GM18873 (cell line): Measurements from ENCODE around the gene ZNF865.

Source experiments
- ATAC-seq: cut with Tn5 transposase; IDR thresholded peaks from one replicate; pipeline ENCODE4 v1.9.1; 2021; ENCODE audit warnings: mild to moderate bottlenecking, moderate library complexity, moderate number of reproducible peaks; ENCODE audit not compliant: unreplicated experiment, low FRiP score

Gene ZNF865

DNA sequence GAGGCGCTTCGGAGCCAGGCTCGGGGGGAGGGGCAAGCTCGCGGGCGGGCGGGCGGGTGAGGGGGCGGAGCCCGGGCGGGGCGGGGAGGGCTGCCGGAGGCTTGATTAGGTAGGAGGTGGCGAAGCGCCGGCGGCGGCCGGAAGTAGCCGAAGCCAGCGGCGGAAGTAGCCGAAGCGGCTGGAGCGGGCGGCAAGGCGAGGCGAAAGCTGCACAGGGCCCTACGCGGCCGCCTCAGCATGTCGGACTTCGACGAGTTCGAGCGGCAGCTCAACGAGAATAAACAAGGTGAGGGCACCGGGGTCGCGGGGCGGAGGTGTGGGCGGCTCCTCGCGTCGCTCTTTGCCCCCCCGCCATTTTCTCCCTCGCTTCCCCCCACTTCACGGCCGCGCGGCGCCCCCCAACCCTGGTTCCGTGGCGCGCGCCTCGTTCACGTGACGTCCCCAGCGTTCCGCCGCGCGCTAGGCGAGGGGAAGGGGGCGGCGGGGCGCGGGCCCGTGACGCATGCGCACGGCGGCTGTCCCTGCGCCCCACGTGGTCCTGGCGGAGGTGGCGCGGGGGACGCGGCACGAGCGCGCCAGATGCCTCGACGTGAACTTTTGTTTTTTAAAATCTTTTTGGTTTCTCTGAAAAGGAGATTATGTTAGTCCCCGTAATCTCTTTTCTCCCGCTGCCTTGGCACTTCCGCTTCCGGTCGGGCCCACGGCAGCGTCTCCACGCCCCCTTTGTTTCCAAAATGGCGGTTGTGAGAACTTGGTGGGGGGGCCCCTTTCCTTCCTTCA is 49.6 kb downstream of the ZNF865 start, which contains the start of gene U2AF2:
Gene U2AF2, plus strand, starts transcription at position 168 of the 780 bp plus-strand sequence. Its CDS starts 70 bp downstream, at position 238.
- peak; percentile 27 for ATAC-seq

DNA sequence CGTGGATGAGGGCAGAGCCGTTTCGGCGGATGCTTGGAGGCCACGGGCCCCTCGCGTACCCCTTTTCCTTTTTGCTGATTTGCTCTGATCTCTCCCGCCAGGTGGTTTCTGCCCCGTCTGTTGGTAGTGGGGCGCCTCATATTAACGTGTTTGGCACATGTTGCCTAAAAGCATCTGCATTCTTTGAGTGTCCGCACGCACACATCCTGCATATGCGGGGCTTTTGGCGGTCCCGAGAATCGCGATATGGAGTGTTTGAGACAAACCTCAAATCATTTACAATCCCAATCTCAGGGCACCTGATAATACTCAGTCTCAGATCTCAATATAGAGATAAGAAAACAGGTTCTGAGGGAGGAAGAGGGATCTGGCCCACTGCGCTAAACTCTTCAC is 50.2 kb downstream of the ZNF865 start:
- no peak for ATAC-seq

DNA sequence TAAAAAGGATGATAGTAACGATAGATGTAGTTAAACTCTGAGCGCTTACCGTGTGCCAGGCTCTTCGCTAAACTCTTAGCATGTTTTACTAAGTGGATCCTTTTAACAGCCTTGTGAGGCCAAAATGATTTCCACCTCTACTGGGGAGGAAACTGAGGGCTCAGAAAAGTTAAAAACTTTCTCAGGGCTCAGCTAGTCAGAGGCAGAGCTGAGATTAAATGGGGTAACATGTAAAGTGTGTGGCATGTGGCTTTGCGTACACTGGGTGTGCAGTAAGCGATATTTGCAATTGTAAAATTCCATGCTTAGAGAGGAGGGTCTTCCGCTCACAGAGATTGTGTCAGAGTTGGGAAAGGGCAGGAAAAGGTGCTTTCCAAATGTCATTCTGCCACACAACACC is 51.1 kb downstream of the ZNF865 start:
- no peak for ATAC-seq

DNA sequence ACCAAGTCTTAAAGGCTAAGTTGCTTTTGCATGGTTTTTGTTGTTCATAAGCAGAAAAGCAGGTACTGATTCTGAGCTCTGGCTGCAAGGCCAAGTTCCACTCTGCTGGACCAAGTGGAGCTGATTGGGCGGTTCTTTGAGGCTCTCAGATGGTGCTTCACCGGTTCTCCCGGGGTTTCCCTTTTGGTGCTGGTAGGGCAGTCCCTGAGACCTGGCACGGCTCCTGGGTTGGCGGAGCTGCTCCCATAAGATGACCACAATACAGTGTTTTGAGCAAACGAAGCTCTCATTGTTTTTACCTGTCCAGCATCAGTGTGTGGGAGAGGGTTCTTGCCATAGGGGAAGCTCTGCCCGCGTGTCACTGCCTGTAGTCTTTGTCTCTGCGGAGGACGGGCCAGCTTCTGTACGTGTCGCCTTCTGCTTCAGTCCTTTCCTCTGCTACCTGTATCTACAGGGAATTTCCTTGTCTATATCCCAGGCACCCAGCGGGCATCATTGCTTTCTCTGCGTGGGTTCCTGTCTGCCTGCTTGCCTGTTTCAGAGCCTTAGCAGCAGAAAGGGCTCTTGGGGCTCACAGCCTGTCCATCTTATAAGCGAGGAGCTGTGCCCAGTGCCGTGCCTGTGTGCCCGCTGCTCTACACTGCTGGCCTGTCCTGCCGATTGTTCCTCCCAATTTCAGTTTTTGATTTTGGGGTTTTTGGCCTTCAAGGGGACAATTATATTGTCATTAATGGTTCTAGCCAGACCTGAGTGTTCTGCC is 51.7 kb downstream of the ZNF865 start:
- ATAC-seq: no peak

DNA sequence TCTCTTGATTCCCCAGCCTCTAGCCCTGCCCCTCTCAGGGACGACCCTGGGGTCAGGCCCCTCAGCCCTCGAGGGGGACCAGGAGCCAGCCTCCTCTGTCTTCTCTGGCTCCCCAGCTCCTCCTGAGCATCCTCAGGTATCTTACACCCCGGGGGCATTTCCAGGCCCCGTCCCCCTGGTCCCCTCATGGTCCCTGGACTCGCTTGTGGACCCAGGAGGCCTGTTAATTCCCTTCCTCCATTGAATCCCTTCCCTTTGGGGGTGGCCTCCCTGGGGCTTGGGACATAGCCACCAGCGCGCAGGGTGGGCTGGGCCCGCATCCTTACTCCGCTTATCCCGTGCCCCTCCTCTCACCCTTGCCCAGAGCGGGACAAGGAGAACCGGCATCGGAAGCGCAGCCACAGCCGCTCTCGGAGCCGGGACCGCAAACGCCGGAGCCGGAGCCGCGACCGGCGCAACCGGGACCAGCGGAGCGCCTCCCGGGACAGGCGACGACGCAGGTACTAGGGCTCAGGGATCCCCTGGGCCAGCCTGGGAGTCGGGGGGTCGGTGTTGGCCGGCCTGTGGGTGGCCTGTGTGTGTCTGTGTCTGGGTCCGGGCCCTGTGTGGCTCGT is 53.5 kb downstream of the ZNF865 start:
- ATAC-seq: no peak

DNA sequence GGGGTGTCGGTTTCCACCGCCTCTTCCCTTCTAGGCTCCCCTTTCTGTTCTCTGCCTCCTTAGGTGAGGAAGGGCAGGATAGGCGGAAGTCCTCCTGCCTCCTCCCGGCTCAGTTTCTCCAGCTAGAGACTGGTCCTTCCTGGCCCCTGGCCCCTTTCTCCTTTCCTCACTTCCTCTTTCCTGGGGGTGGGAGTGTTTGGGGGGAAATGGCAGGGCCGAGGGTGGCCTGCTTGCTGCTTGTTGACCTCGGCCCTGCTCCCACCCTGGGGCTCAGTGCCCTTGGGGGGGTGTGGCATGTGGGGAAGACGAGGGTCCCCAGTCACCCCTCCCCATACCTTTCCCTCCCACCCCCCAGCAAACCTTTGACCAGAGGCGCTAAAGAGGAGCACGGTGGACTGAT is 54.4 kb downstream of the ZNF865 start:
- ATAC-seq: no peak

DNA sequence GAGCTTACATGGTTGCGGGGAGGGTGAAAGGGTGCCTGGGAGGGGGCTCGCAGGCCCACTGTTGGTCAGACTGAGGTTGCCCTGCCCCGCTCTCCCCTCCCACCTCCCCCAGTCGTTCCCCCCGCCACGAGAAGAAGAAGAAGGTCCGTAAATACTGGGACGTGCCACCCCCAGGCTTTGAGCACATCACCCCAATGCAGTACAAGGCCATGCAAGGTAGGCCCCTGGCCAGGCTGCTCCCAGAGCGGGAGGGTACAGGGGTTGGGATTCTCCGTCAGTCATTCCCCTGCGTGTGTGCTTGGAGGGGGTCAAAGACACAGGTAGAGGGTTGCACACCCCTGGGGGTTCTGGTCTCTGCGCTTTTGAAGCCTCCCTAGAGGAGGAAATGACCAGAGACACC is 55.0 kb downstream of the ZNF865 start:
- ATAC-seq: no peak

DNA sequence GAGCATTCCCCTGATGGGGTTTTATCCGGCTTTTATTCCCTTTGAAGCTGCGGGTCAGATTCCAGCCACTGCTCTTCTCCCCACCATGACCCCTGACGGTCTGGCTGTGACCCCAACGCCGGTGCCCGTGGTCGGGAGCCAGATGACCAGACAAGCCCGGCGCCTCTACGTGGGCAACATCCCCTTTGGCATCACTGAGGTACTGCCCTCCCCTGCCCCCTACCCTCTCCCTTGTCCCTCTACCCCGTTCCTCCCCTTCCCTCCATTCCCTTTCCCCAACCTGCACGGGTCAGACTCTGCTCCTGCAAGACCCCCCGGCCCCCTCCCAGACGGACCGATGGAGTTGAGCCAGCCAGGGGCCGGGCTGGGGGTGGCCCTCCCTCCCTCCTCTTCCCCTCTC is 55.5 kb downstream of the ZNF865 start:
- no peak for ATAC-seq

DNA sequence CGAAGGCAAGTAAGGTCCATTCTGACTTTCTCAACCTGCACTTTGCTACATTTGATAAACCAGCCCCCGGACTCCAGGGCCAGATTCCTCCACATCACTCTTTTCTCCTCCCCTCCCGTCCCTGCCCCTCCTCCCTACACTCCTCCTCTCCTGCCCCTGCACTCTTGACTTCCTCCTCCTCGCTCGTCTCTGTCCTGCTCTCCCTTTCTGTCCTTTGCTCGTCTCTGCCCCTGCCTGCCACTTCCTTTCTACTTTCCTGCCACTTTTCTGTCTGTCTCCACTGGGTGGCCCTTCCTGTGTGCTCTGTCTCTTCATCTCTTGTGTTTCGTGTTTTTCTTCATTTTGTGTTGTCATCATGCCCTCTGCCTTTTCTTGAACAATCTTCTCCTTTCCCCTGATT is 56.4 kb downstream of the ZNF865 start:
- ATAC-seq: no peak

DNA sequence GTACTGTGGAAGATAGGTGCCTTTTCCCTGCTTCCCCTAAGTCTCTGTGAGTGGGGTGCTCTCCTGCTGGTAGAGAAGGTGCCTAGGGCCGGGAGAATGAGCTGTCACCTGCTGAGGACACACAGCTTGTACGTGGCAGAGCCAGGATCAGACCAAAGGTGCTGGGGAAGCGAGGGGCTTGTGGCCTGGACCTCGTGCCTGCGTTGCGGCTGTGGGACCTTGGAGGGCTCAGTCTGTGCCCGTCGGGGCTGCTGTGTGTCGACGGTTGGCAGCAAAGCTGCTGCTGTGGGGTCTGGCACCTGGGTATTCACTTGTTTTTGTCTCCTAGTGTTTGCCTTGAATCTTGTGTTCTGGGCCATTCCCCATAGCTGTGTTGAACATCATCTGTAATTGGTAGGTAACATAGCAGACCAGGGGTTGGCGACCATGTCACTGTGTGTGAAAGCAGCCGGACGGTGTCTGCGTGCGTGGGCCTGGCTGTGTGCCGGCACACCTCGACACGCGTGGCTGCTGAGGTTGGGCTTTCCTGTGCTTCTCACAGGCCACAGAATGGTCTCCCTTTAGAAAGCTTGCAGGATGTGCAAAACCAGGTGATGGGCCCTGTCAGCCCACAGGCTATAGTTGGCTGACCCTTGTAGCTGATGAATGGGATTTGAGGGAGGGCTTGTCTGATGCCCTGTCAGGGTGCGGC is 58.5 kb downstream of the ZNF865 start:
- ATAC-seq: no peak

DNA sequence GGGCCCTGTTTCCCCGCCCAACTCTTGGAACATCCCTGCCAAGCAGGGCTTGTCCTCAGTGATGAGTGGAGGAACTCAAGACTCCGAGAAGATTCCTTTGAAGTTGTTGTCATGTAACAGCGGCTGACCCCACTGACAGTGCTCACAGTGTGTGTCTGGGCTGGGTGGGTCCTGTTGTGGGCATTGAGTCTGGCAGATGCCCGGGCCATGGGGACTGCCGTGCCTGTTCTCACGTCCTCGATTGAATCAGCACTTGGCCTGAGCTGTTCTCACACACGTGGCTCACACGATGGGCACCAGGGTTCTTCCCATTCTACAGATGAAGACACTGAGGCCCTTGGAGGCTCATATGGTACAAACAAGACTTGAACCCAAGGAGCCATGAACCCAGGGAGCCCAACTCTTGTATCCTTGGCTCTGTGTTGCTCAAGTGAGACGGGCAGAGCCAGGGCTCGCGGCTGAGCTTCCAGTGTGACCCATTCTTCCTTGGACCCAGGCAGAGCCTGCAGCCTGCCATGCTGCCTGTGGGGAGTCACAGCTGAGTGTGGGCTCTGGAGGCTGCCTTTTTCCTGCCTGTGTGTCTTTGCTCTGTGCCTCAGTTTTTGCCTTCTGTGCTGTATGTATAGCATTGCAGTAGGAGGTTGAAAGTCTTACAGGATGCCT is 61.0 kb downstream of the ZNF865 start:
- no peak for ATAC-seq
